Neutrophil (primary cell): ENCODE measurements around the gene CA10.

Source experiments
- H3K27ac ChIP-seq: fragments of 200-600 bp; sonication (generic); 2 replicates; pipeline ENCODE4 v1.5.1; 2016; ENCODE audit warnings: mild to moderate bottlenecking, moderate library complexity
- H3K27me3 ChIP-seq: fragments of 200-600 bp; sonication (generic); 2 replicates; pipeline ENCODE4 v1.6.0; 2016; ENCODE audit warnings: mild to moderate bottlenecking
- H3K36me3 ChIP-seq: fragments of 200-600 bp; sonication (generic); 2 replicates; pipeline ENCODE4 v1.5.1; 2017
- H3K4me1 ChIP-seq, 2 experiments: fragments of 200-600 bp in 1 of 2; sonication (generic) in 1 of 2; 1 replicate in 1 of 2; 2 replicates in 1 of 2; pipeline versions ENCODE4 v1.5.1 to v1.6.1; 2013 to 2016; ENCODE audit warnings: low read depth in 1 of 2, low read length in 1 of 2, mild to moderate bottlenecking in 1 of 2, moderate library complexity in 1 of 2; ENCODE audit not compliant: control insufficient read depth in 1 of 2, insufficient read depth in 1 of 2
- H3K4me3 ChIP-seq, 2 experiments: fragments of 200-600 bp in 1 of 2; sonication (generic) in 1 of 2; 1 replicate in 1 of 2; 2 replicates in 1 of 2; pipeline ENCODE4 v1.5.1; 2013 to 2016; ENCODE audit warnings: low read depth in 1 of 2, low read length in 1 of 2, mild to moderate bottlenecking in 1 of 2, moderate library complexity in 1 of 2
- H3K9me3 ChIP-seq: fragments of 200-600 bp; sonication (generic); 2 replicates; pipeline ENCODE4 v1.5.1; 2016
- TF ChIP-seq, protein P1 (sequence below): fragments of 200-600 bp; sonication (generic); IDR thresholded peaks from 2 replicates; pipeline ENCODE4 v1.5.1; 2016; ENCODE audit warnings: antibody characterized with exemption

CA10 gene

DNA sequence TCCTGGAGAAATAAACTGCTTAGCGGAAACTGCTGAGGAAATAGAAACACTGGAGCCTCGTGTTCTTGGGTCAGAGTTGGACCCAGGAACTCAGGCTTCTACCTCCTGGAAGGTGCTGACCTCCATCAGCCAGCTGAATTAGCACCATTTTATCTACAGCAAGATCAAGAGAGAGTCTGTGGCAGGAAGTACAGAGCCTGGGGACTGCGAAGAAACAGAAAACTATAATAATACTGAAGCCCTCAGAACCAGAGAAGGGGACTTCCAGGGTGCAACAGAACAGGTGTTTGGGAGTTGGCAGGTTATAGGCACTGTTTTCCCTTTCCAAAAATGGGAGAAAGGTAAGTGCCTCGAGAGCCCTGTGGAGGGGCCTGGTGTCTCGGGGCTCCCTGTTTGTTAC lies 379.7 kb downstream of the CA10 start:
- H3K27me3 ChIP-seq, result peaks cover 2% of the 10 kb centered on the region
- TF ChIP-seq, protein P1, sequence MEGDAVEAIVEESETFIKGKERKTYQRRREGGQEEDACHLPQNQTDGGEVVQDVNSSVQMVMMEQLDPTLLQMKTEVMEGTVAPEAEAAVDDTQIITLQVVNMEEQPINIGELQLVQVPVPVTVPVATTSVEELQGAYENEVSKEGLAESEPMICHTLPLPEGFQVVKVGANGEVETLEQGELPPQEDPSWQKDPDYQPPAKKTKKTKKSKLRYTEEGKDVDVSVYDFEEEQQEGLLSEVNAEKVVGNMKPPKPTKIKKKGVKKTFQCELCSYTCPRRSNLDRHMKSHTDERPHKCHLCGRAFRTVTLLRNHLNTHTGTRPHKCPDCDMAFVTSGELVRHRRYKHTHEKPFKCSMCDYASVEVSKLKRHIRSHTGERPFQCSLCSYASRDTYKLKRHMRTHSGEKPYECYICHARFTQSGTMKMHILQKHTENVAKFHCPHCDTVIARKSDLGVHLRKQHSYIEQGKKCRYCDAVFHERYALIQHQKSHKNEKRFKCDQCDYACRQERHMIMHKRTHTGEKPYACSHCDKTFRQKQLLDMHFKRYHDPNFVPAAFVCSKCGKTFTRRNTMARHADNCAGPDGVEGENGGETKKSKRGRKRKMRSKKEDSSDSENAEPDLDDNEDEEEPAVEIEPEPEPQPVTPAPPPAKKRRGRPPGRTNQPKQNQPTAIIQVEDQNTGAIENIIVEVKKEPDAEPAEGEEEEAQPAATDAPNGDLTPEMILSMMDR, result no peak
- H3K9me3 ChIP-seq, result no peaks in the 10 kb centered on the region
- no peaks in the 10 kb centered on the region for H3K4me1 ChIP-seq
- H3K36me3 ChIP-seq, result no peaks in the 10 kb centered on the region
- no peak overlapping the region for H3K27ac ChIP-seq
- H3K4me3 ChIP-seq, result no peak overlapping the region

DNA sequence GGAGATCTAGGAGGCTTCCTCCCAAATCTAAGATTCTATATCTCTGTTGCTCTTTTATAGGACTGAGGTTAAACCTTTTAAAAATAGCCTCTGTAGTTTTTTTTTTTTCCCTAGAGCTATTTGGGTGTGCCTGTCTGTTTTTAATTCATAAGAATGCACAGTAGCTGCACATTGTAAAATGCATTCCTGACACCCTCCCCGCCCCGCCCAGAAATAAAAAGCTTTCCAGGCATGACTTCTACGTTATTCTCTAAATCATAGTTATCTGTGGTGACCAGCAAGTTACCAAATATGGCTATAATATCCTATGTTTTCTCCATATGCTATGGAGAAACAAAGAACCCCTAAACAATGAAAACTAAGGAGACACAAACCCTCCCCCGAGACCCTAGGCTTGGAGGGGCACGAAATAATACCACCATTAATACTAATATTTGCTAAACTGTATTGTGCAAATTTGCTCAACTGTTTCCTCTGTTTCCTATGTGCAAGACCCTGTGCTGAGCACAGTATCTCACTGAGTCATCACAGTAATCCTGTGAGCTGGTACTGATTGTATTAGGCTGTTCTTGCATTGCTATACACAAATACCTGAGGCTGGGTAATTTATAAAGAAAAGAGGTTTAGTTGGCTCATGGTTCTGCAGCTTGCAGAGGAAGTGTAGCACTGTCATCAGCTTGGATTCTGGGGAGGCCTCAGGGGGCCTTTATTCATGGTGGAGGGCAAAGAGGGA lies 388.3 kb downstream of the CA10 start:
- no peaks in the 10 kb centered on the region for H3K36me3 ChIP-seq
- H3K9me3 ChIP-seq, result no peaks in the 10 kb centered on the region
- no peak overlapping the region for H3K27ac ChIP-seq
- H3K4me1 ChIP-seq, result no peaks in the 10 kb centered on the region
- H3K4me3 ChIP-seq, result no peak overlapping the region
- TF ChIP-seq, protein P1, result no peak
- H3K27me3 ChIP-seq, result no peaks in the 10 kb centered on the region

DNA sequence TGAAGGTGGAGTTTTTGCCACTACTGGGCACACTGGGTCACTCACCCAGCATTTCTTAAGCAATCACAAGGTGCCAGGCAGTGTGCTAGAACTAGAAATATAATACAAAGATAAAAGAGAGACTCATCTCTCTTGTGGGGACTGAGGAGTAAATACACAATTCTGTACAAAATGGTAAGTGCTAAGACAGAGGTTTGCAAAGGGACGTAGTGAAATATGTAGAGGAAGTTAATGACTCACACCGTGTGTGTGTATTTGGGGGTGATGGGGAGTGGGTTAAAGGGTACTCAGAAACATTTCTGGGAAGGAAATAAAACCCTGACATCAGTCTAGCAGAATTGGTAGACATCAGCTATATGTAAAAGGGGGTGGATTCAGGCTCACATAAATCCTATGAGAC lies 389.3 kb downstream of the CA10 start:
- Histone ChIP-seq H3K27me3 (no peaks in the 10 kb centered on the region), H3K4me1 (no peaks in the 10 kb centered on the region), H3K36me3 (no peaks in the 10 kb centered on the region), H3K9me3 (no peaks in the 10 kb centered on the region), H3K27ac (no peak overlapping the region), H3K4me3 (no peak overlapping the region)
- TF ChIP-seq, protein P1, result no peak

DNA sequence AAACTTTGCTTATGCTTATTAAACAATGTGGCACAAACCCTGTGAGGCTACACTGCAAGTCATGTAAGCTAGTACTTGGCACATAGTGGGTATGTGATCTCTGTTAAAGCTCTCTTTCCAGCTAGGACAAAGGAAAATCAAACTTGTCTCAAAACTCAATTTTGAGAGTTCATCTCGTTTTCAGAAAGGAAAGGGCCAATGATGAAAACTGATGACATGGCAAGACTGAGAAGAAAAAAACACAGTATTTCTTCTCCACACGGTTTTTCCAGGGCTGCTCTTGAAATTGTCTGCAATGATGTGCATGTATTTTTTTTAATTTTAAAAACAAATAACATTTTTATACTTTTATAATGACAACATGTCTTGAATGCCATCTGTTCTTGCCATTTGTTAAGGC lies 389.8 kb downstream of the CA10 start:
- TF ChIP-seq, protein P1, result no peak
- Histone ChIP-seq H3K4me3 (no peak overlapping the region), H3K27me3 (no peaks in the 10 kb centered on the region), H3K27ac (no peak overlapping the region), H3K4me1 (no peaks in the 10 kb centered on the region), H3K9me3 (no peaks in the 10 kb centered on the region), H3K36me3 (no peaks in the 10 kb centered on the region)

DNA sequence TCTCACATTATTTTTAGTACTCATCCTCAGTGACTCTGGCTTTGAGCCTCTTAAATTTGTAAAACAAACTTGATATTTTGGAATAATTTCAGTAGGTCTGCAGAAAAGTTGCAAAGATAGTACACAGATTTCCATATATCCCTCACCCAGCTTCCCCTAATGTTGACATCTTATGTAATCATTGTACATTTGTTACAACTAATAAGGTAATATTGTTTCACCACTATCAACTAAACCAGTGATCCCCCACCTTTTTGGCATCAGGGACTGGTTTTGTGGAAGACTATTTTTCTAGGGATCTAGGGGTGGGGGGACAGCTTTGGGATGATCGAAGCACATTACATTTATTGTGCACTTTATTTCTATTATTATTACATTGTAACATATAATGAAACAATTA lies 391.2 kb downstream of the CA10 start:
- no peaks in the 10 kb centered on the region for H3K36me3 ChIP-seq
- H3K27ac ChIP-seq, result no peak overlapping the region
- H3K9me3 ChIP-seq, result no peaks in the 10 kb centered on the region
- H3K4me3 ChIP-seq, result no peak overlapping the region
- no peaks in the 10 kb centered on the region for H3K4me1 ChIP-seq
- TF ChIP-seq, protein P1, result no peak
- no peaks in the 10 kb centered on the region for H3K27me3 ChIP-seq
